GM03348 (cell line): ENCODE measurements around the gene ALG11.
"Not testable (repeated sequence)": the region's sequence is repeated elsewhere in the genome, so short reads cannot be mapped to it uniquely, and the experiment has no call there.

Experiments
- DNase-seq: peaks from one replicate; pipeline ENCODE4 v3.0.0; 2012; ENCODE audit warnings: low spot score

ALG11 gene

GRCh38 chr13:52029569-52029968 lies 17.4 kb downstream of the ALG11 start:
- no peak for DNase-seq

- not testable (repeated sequence) for DNase-seq
Observed at GRCh38 chr13:52030401-52030800, 18.2 kb downstream of the ALG11 start.

- DNase-seq, result no peak
Observed at GRCh38 chr13:52033039-52033438, 20.8 kb downstream of the ALG11 start.

DNA sequence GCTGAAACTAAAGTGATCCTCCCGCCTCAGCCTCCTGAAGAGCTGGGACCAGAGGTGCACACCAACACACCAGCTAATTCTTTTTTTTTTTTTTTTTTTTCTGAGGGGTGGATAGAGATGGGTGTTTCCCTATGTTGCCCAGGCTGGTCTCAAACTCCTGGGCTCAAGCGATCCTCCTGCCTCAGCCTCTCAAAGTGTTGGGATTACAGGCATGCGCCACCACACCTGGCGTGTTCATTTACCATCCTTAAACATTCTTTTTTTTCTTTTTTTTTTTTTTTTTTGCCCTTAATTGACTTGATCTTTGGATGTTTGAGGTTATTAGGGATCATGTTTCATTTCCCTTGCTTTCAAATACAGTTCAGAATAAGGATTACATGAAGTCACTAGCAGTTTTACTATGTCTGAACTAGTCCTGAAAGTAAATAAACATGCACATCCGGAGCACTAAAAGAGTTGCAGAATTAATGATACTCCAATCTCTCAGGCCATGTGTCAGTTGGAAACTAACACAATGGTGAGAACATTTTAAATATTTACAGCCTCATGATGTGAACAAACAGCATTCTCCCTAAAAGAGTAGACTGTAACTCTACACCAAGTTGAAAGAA lies 22.5 kb downstream of the ALG11 start:
- DNase-seq, result no peak

DNA sequence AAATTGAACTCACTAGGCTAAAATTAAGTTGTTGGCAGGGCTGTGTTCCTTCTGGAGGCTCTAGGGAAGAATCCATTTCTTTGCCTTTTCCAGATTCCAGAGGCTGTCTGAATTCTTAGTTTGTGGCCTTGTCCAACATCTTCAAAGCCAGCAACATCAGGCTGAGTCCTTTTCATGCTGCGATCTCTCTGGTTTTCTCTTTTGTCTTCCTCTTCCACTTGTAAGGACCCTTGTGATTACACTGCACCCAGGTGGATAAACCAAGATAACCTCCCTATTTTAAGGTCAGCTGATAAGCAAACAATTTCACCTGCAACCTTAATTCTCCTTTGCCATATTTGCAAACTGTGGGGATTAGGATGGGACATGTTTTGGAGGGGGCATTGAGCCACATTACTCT lies 23.8 kb downstream of the ALG11 start:
- DNase-seq, result no peak

GRCh38 chr13:52043675-52044074 lies 31.5 kb downstream of the ALG11 start:
- DNase-seq, result no peak

GRCh38 chr13:52047463-52047862 lies 35.3 kb downstream of the ALG11 start:
- no peak for DNase-seq

DNA sequence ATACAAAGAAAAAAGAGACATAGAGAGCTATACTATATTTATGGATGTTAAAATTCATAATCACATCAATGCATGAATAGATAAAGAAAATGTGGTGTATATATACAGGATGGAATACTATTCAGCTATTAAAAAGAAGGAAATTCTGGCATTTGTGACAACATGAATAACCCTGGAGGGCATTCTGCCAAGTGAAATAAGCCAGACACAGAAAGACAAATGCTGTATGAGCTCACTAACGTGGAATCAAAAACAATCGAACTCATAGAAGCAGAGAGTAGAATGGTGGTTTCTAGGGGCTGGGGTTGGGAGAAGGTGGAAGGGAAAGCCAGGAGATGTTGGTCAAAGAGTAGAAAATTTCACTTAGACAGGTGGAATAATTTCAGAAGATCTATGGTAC lies 36.3 kb downstream of the ALG11 start:
- DNase-seq, result no peak

- no peak for DNase-seq
Observed at GRCh38 chr13:52051400-52051799, 39.2 kb downstream of the ALG11 start.

DNA sequence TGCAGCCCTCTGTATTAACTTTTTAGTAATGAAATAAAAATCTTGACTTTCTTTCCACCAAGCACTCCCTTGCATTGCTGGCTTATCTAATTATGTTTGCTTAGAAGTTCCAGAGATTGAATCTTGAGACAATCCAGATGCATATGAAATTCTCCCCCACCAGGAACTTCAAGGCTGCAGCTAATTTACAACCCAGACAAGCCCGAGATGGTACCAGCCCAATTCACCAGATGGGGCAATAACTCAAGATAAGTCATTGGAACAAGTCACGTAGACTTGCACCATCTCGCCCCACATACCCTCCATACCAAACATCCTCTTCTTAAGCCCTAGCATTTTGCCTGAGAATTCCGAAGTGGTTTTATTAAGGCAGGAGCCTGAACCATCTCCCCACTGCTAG lies 41.3 kb downstream of the ALG11 start:
- peak; percentile 13 for DNase-seq

DNA sequence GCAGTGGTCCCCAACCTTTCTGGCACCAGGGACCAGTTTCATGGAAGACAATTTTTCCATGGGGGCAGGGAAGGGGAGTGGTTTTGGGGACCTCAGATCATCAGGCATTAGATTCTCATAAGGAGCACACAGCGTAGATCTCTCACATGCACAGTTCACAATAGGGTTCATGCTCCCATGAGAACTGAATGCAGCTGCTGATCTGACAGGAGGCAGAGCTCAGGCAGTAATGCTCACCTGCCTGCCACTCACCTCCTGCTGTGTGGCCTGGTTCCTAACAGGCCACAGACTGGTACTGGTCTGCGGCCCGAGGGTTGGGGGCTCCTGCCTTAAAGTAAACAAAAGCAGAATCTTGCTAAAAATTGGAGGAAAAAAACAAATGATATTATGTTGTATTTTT lies 48.9 kb downstream of the ALG11 start:
- not testable (repeated sequence) for DNase-seq

DNA sequence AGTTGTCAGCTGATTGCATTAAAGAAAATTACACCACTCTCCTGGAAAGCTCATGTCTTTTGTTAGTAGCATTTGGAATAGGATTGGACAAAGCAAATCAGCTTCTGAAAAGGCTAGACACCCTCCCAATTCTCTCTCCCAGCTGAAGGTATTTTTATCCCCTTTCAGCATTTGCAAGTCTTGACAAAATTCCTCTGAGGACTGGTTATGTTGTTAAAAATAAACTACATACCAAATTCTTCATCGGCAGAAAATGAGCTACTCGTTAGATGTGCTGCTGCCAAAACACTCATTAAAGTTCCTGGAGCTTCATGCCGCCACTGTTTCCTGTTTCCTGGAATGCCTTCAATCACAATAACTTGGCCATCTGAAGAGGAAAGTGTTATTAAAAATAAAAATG lies 49.4 kb downstream of the ALG11 start:
- DNase-seq, result peak; percentile 41

GRCh38 chr13:52067237-52067636 lies 55.0 kb downstream of the ALG11 start:
- no peak for DNase-seq

DNA sequence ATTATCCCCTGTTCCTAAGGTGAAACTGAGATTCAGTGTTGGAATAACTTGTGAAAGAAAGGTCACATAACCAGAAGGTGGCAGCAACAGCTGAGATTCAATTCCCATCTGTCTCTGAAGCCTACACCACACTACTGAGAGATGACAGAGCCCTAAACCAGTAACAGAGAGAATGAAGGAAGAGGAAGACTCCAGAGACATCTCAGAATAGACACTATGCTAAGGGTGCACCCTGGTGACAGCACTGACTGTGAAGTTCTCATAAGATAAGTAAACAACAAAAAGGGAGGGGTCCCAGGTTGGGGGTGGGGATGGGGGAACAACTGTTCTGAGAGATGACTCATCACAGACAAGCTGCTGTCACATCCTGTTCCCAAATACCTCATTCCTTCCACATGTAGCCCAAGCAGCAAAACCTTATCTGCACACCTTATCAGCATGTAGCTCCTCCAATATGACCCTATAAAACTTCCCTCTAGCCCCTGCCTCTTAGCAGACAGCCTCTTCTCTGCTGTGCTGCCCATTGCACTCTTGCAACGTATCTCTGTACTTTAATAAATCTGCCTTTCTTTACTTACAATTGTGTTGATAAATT lies 58.8 kb downstream of the ALG11 start:
- peak; percentile 33 for DNase-seq
